Activated CD4-positive, alpha-beta T cell treated with anti-CD3 and anti-CD28 coated beads, Interleukin-2, amount 10 ng/mL, durations not matched to agents 24 days and 14 days (primary cell): ENCODE measurements around the gene MAN2A1. TPM values are rescaled to one million over a fixed set of nuclear protein-coding genes. Genes with fewer than 3 reads are reported as not detected.

Source experiments
- DNase-seq: peaks from one replicate; pipeline ENCODE4 v3.0.0; 2022
- H3K27ac Mint-ChIP-seq: one replicate; pipeline ENCODE4 v1.8.0; 2022; ENCODE audit warnings: mild to moderate bottlenecking, mixed read lengths
- H3K27me3 Mint-ChIP-seq: one replicate; pipeline ENCODE4 v1.8.0; 2022; ENCODE audit warnings: mixed read lengths
- H3K36me3 Mint-ChIP-seq: one replicate; pipeline ENCODE4 v1.8.0; 2022; ENCODE audit warnings: low read depth, mild to moderate bottlenecking, mixed read lengths
- H3K4me1 Mint-ChIP-seq: one replicate; pipeline ENCODE4 v1.8.0; 2021; ENCODE audit warnings: mixed read lengths
- H3K4me3 Mint-ChIP-seq: one replicate; pipeline ENCODE4 v1.8.0; 2022; ENCODE audit warnings: mild to moderate bottlenecking, moderate library complexity, mixed read lengths
- H3K9me3 Mint-ChIP-seq: one replicate; pipeline ENCODE4 v1.8.0; 2021; ENCODE audit warnings: mixed read lengths
- intact Hi-C: fragments of 100-400 bp; cut with micrococcal nuclease; formaldehyde crosslinking; loops from one replicate; pipeline ENCODE4 v1.15.1; 2023
- total RNA-seq: library from RNA; stranded (reverse); gene quantifications from 2 replicates; pipeline ENCODE4 v1.2.3, GENCODE V29; 2022

MAN2A1 gene
- total RNA-seq, 1 donor from 2014 or later, result 32.9 TPM

DNA sequence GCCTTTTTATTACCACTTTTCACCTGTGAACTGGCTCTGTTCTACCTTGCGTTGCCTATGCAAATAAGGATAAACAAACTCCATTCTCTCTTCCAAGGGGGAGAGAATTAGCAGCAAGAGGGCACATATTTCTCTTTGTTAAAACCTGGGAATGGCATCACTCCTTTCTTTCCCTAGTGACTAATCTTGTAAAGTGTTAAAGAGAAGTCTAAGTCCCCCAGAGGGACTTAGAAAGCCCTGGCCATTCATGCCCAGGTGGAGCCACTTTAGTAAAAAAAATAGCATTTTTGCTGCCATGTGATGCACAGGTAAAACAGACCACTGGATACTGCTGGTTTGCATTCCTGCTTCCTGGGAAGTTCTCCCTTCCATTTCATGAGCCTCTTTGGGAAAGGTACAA, 148.4 kb downstream of the MAN2A1 start:
- no peak for DNase-seq
- Mint-ChIP-seq H3K4me3 (no peak overlapping the region), H3K36me3 (peaks cover 56% of the 10 kb centered on the region), H3K27me3 (no peaks in the 10 kb centered on the region), H3K4me1 (no peaks in the 10 kb centered on the region), H3K9me3 (peaks cover 5% of the 10 kb centered on the region), H3K27ac (no peak overlapping the region)
- intact Hi-C loops, result no loop called here

GRCh38 chr5:109844148-109844547, 154.4 kb downstream of the MAN2A1 start:
- intact Hi-C loops, result no loop called here
- Mint-ChIP-seq H3K9me3 (peaks cover 13% of the 10 kb centered on the region), H3K27ac (no peak overlapping the region), H3K4me1 (peaks cover 11% of the 10 kb centered on the region), H3K4me3 (no peak overlapping the region), H3K27me3 (no peaks in the 10 kb centered on the region), H3K36me3 (peaks cover 71% of the 10 kb centered on the region)
- no peak for DNase-seq

DNA sequence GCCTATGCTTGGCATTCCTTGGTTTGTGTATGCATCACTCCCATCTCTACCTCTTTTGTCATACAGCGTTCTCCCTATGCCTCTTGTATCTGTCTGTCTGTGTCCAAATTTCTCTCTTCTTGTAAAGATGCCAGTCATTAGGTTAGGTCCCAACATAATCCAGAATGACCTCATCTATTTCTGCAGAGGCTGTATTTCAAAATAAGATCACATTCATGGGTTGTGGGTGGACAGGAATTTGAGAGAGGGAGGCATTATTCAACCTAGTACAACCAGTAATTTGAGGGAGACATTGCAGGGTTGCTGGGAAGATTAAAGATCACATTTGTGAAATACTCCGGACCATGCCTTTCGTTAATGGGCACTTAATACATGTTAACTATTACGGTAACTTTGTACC, 155.0 kb downstream of the MAN2A1 start:
- Mint-ChIP-seq H3K4me3 (no peak overlapping the region), H3K9me3 (peaks cover 17% of the 10 kb centered on the region), H3K36me3 (peaks cover 75% of the 10 kb centered on the region), H3K27ac (no peak overlapping the region), H3K27me3 (no peaks in the 10 kb centered on the region), H3K4me1 (peaks cover 16% of the 10 kb centered on the region)
- DNase-seq, result no peak
- intact Hi-C loops, result no loop called here

GRCh38 chr5:109848130-109848529, 158.4 kb downstream of the MAN2A1 start:
- intact Hi-C loops, result no loop called here
- H3K9me3 Mint-ChIP-seq, result peaks cover 15% of the 10 kb centered on the region
- H3K27me3 Mint-ChIP-seq, result no peaks in the 10 kb centered on the region
- peaks cover 25% of the 10 kb centered on the region for H3K4me1 Mint-ChIP-seq
- DNase-seq, result no peak
- H3K27ac Mint-ChIP-seq, result no peak overlapping the region
- peaks cover 75% of the 10 kb centered on the region for H3K36me3 Mint-ChIP-seq
- no peak overlapping the region for H3K4me3 Mint-ChIP-seq

DNA sequence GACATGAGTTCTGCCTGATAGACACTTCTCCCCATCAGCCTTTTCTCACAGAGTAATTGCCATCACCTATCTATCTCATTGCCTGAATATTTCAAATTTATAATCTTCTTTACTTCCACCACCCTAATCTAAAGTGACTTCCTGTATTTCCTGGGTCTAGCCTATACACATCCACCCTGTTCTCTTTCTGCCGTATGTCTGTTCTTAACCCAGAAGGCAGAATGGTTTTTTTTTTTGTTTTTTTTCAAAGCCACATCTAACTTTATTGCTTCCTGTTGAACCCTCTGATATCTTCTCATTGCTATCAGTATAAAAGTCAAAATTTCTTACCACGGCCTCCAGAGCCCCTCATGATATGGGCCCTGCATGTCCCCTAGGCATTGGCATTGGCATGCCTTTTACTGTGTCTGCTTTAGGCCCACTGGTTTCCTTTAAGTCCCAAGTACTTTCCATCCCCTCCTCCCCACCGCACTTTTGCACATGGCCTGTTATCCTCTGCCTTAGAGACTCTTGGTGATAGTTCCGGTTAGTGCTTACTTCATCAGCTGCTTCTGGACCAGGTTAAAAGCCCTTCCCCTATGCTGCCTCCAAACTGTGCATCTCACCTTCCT, 159.9 kb downstream of the MAN2A1 start:
- no peak for DNase-seq
- Mint-ChIP-seq H3K4me3 (no peak overlapping the region), H3K9me3 (peaks cover 13% of the 10 kb centered on the region), H3K27me3 (no peaks in the 10 kb centered on the region), H3K4me1 (peaks cover 25% of the 10 kb centered on the region), H3K36me3 (peaks cover 71% of the 10 kb centered on the region), H3K27ac (no peak overlapping the region)
- intact Hi-C loops, result no loop called here

DNA sequence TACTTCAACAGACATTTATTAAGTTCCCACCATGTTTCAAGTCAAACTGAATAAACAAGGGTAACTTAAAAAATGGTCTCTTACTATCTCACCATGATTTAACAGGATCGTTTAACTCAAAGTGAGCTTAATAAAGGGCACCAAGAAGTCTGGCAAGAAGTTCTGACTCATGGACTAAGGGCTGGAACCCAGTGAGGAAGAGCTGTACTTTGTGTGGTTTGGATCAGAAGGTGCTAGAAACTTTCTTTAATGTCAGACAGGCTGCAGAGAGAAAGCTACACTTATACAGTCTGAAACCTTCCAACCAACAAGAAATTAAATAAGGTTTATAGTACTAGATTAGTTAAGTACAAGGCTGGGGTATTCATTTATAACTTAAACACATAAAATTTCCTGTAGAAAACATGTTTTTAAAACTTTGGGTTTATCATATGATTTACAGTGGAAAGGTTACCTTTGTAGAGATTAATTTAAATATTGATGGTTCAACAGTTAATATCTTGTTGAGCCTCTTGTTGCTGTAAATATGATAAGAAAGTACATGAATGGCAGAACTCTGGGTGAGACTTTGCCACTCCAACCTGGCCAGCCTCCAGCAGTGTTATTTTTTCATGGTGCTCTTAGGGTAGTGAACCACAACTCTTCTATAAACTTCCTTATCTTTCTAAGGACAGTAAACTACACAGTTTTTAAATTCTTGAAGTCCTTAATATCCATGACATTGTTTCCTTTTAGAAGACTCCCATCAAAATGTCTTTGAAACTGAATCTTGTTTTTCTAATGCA, 162.8 kb downstream of the MAN2A1 start:
- peaks cover 13% of the 10 kb centered on the region for H3K9me3 Mint-ChIP-seq
- no peak for DNase-seq
- H3K4me1 Mint-ChIP-seq, result peaks cover 40% of the 10 kb centered on the region
- H3K36me3 Mint-ChIP-seq, result peaks cover 65% of the 10 kb centered on the region
- no peak overlapping the region for H3K27ac Mint-ChIP-seq
- H3K4me3 Mint-ChIP-seq, result no peak overlapping the region
- H3K27me3 Mint-ChIP-seq, result no peaks in the 10 kb centered on the region
- intact Hi-C loops, result no loop called here

DNA sequence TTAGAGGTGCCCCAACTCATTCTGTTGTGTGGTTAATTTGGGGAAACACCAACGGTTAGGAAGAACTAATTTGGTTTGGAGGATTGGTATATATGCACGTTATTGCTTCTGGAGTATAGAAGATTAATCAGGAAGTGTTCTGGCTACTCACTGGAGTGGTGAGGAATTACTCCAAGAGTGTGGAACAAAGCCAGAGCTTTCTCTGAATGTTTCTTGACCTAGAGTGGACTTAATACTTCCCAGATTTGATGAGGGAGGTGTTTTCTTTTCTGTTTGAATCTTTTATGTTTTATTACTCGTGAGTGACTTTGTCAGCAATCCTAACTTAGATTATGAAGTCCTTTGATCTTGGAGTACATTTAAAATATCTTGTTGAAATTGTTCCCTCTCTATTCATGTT, 163.7 kb downstream of the MAN2A1 start:
- intact Hi-C loops, result no loop called here
- DNase-seq, result no peak
- Mint-ChIP-seq H3K4me1 (peaks cover 42% of the 10 kb centered on the region), H3K36me3 (peaks cover 66% of the 10 kb centered on the region), H3K9me3 (peaks cover 11% of the 10 kb centered on the region), H3K27me3 (no peaks in the 10 kb centered on the region), H3K4me3 (no peak overlapping the region), H3K27ac (no peak overlapping the region)

- intact Hi-C loops, result no loop called here
- no peaks in the 10 kb centered on the region for H3K27me3 Mint-ChIP-seq
- H3K4me1 Mint-ChIP-seq, result peaks cover 32% of the 10 kb centered on the region
- no peaks in the 10 kb centered on the region for H3K9me3 Mint-ChIP-seq
- DNase-seq, result no peak
- H3K4me3 Mint-ChIP-seq, result no peak overlapping the region
- peaks cover 61% of the 10 kb centered on the region for H3K36me3 Mint-ChIP-seq
- no peak overlapping the region for H3K27ac Mint-ChIP-seq
These were observed 165.3 kb downstream of the MAN2A1 start for GRCh38 chr5:109855056-109855455.

- DNase-seq, result peak; percentile 75
- peaks cover 30% of the 10 kb centered on the region for H3K4me1 Mint-ChIP-seq
- H3K27me3 Mint-ChIP-seq, result no peaks in the 10 kb centered on the region
- H3K27ac Mint-ChIP-seq, result peak overlapping the region; percentile 85
- H3K36me3 Mint-ChIP-seq, result peaks cover 57% of the 10 kb centered on the region
- intact Hi-C loops, result no loop called here
- H3K9me3 Mint-ChIP-seq, result no peaks in the 10 kb centered on the region
- peak overlapping the region; percentile 67 for H3K4me3 Mint-ChIP-seq
These were observed 167.8 kb downstream of the MAN2A1 start for GRCh38 chr5:109857405-109858031.

GRCh38 chr5:109859537-109859936, 169.8 kb downstream of the MAN2A1 start:
- Mint-ChIP-seq H3K36me3 (peaks cover 61% of the 10 kb centered on the region), H3K27ac (no peak overlapping the region), H3K4me1 (peaks cover 42% of the 10 kb centered on the region), H3K4me3 (no peak overlapping the region), H3K27me3 (no peaks in the 10 kb centered on the region), H3K9me3 (no peaks in the 10 kb centered on the region)
- intact Hi-C loops, result no loop called here
- no peak for DNase-seq

GRCh38 chr5:109862301-109862700, 172.6 kb downstream of the MAN2A1 start:
- peaks cover 67% of the 10 kb centered on the region for H3K36me3 Mint-ChIP-seq

GRCh38 chr5:109863752-109864151, 174.0 kb downstream of the MAN2A1 start:
- DNase-seq, result no peak
- intact Hi-C loops, result loop anchor here (2.0 to 5.0 kb wide), 2 partner anchors 171 to 223 kb away; no protein-coding TSS in a partner anchor
- H3K4me1 Mint-ChIP-seq, result peaks cover 24% of the 10 kb centered on the region
- no peaks in the 10 kb centered on the region for H3K9me3 Mint-ChIP-seq
- peaks cover 62% of the 10 kb centered on the region for H3K36me3 Mint-ChIP-seq
- no peak overlapping the region for H3K27ac Mint-ChIP-seq
- no peaks in the 10 kb centered on the region for H3K27me3 Mint-ChIP-seq
- H3K4me3 Mint-ChIP-seq, result no peak overlapping the region

More at GRCh38 chr5:109862301-109862700, 172.6 kb downstream of the MAN2A1 start:
- H3K4me3 Mint-ChIP-seq, result no peak overlapping the region
- H3K4me1 Mint-ChIP-seq, result peaks cover 33% of the 10 kb centered on the region
- no peak overlapping the region for H3K27ac Mint-ChIP-seq
- intact Hi-C loops, result loop anchor here (2.0 to 5.0 kb wide), 2 partner anchors 170 to 224 kb away; no protein-coding TSS in a partner anchor
- no peak for DNase-seq
- no peaks in the 10 kb centered on the region for H3K9me3 Mint-ChIP-seq
- no peaks in the 10 kb centered on the region for H3K27me3 Mint-ChIP-seq

DNA sequence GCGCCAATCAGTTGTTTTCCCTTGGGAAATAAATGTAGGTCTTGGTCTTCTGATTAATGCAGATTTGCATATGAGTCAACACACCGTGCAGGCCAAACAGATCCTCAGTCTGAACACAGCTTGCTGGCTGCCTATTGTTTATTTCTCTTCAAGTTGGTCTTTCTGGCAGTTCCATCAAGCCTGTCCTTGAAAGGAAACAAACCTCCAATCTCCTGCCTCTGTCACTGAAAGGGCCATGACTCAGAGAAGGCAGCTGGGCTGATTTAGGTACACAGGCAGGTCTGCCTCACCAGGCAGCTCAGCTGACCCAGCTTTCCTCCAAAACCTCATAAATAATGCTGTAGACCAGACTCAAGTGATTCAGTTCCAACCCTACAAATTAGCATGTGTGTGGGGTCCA, 175.9 kb downstream of the MAN2A1 start:
- H3K4me1 Mint-ChIP-seq, result peaks cover 26% of the 10 kb centered on the region
- H3K27ac Mint-ChIP-seq, result no peak overlapping the region
- H3K9me3 Mint-ChIP-seq, result no peaks in the 10 kb centered on the region
- no peak overlapping the region for H3K4me3 Mint-ChIP-seq
- DNase-seq, result no peak
- peaks cover 53% of the 10 kb centered on the region for H3K36me3 Mint-ChIP-seq
- intact Hi-C loops, result no loop called here
- H3K27me3 Mint-ChIP-seq, result no peaks in the 10 kb centered on the region

GRCh38 chr5:109866051-109866450, 176.3 kb downstream of the MAN2A1 start:
- DNase-seq, result no peak
- Mint-ChIP-seq H3K27me3 (no peaks in the 10 kb centered on the region), H3K9me3 (no peaks in the 10 kb centered on the region), H3K36me3 (peaks cover 53% of the 10 kb centered on the region), H3K4me1 (peaks cover 26% of the 10 kb centered on the region), H3K27ac (no peak overlapping the region), H3K4me3 (no peak overlapping the region)
- intact Hi-C loops, result no loop called here
